Measurements from ENCODE around the gene RAVER2.

DNA sequence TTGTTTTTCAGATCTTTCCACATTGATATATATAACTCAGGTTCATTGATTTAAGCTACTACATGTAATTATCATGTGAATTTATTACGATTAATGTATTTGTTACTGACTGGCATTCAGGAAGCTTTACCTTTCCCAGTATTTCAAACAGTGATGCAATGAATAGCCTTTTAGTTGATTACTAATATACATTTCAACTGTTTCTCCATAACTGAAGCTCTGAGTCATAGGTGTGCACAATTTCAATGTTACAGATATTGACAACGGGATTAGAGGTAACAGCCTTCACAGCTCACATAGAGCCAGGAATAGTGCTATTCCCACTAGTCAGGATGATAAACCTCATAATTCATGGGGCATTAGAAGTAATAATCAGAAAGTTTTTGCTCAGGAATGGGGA, 25.1 kb downstream of the RAVER2 start:
- TF ChIP-seq, protein P1, sequence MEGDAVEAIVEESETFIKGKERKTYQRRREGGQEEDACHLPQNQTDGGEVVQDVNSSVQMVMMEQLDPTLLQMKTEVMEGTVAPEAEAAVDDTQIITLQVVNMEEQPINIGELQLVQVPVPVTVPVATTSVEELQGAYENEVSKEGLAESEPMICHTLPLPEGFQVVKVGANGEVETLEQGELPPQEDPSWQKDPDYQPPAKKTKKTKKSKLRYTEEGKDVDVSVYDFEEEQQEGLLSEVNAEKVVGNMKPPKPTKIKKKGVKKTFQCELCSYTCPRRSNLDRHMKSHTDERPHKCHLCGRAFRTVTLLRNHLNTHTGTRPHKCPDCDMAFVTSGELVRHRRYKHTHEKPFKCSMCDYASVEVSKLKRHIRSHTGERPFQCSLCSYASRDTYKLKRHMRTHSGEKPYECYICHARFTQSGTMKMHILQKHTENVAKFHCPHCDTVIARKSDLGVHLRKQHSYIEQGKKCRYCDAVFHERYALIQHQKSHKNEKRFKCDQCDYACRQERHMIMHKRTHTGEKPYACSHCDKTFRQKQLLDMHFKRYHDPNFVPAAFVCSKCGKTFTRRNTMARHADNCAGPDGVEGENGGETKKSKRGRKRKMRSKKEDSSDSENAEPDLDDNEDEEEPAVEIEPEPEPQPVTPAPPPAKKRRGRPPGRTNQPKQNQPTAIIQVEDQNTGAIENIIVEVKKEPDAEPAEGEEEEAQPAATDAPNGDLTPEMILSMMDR (conservative IDR thresholded peaks at IDR 0.05 in 1 of 2, IDR thresholded peaks at IDR 0.05 in 1 of 2; ENCODE audit: extremely low read depth in 1 of 2, insufficient read depth in 1 of 2, low read depth in 1 of 2, low read length in 2 of 2), result no peak
- no peak for TF ChIP-seq EZH2 (IDR thresholded peaks at IDR 0.05; ENCODE audit: borderline replicate concordance, low read length)
